Stomach (tissue), 9 donors: ENCODE data around the gene MAN1A1. TPM values are rescaled to one million over a fixed set of nuclear protein-coding genes. Genes with fewer than 3 reads are reported as not detected.
A peak's percentile ranks its signal among the peaks of the same experiment; 100 is the strongest.

ENCODE experiments used
- DNase-seq, 2 donors: peaks; one replicate each; pipeline versions ENCODE4 v3.0.0 to v3.0.0-alpha.2; 2013 to 2019
- H3K27ac ChIP-seq, 5 donors: fragments of 200-600 bp in 4 of 5; sonication (generic) in 4 of 5; one replicate each; pipeline ENCODE4 v1.5.1; 2013 to 2019; ENCODE audit warnings: mild to moderate bottlenecking in 1 of 5, moderate library complexity in 1 of 5
- H3K27me3 ChIP-seq, 3 donors: fragments of 200-600 bp; sonication (generic); one replicate each; pipeline ENCODE4 v1.5.1; 2017 to 2019; ENCODE audit warnings: mixed run types in 1 of 3
- H3K36me3 ChIP-seq, 4 donors: fragments of 200-600 bp; sonication (generic); 1 replicate in 3 of 4; 2 replicates in 1 of 4; pipeline ENCODE4 v1.5.1; 2016 to 2019
- H3K4me1 ChIP-seq, 4 donors: fragments of 200-600 bp; sonication (generic); one replicate each; pipeline ENCODE4 v1.5.1; 2016 to 2019
- H3K4me3 ChIP-seq, 4 donors: fragments of 200-600 bp; sonication (generic) in 3 of 4; one replicate each; pipeline ENCODE4 v1.5.1; 2016 to 2019; ENCODE audit warnings: mild to moderate bottlenecking in 1 of 4
- H3K9me3 ChIP-seq, 4 donors: fragments of 200-600 bp; sonication (generic); one replicate each; pipeline ENCODE4 v1.5.1; 2016 to 2019
- CTCF ChIP-seq, 7 experiments: fragments of 450-650 bp in 4 of 7; fragments of 200-600 bp in 3 of 7; sonication (generic) in 3 of 7; IDR thresholded peaks; one replicate each; pipeline ENCODE4 v1.5.1; 2016 to 2019; ENCODE audit warnings: antibody characterized with exemption in 7 of 7, control low read depth in 2 of 7, mild to moderate bottlenecking in 1 of 7
- EP300 ChIP-seq: sonication (generic); formaldehyde crosslinking; IDR thresholded peaks from one replicate; pipeline ENCODE4 v1.6.1; 2017; ENCODE audit warnings: antibody characterized with exemption
- POLR2A ChIP-seq, 4 donors: fragments of 450-650 bp; IDR thresholded peaks; one replicate each; pipeline ENCODE4 v1.6.1; 2016; ENCODE audit warnings: antibody characterized with exemption in 4 of 4, control low read depth in 2 of 4, mild to moderate bottlenecking in 1 of 4, moderate library complexity in 1 of 4
- POLR2AphosphoS5 ChIP-seq, 3 donors: sonication (generic); formaldehyde crosslinking; IDR thresholded peaks; one replicate each; pipeline ENCODE4 v1.6.1; 2016; ENCODE audit warnings: antibody characterized with exemption in 3 of 3
- WGBS, 5 donors: extraction: QIAGEN DNeasy Blood & Tissue Kit in 3 of 5; methylation state at CpG; one replicate each; pipeline versions ENCODE4 v1.1.5 to v1.1.7; 2013 to 2018; 5-methylcytosine and 5-hydroxymethylcytosine counted together
- intact Hi-C: fragments of 100-400 bp; cut with DNase I; formaldehyde crosslinking; loops from one replicate; pipeline ENCODE4 v1.15.1; 2023; ENCODE audit warnings: low total_unique reads
- polyA plus RNA-seq, 3 donors: library from polyadenylated mRNA; stranded (reverse); fragments of 200-250 nt; gene quantifications; one replicate each; pipeline ENCODE4 v1.2.3, GENCODE V29; 2013
- total RNA-seq, 5 donors: library from RNA; depleted of rRNA; stranded (reverse); fragments of >200 nt; gene quantifications; one replicate each; pipeline versions ENCODE4 v1.1.0 to v1.2.3, GENCODE V29; 2014 to 2016
- donor health status: healthy with polysubstance abuse.
- donor health status: Bipolar disorder and iron deficiency.
- donor health status: healthy.

Gene MAN1A1
- total and polyA plus RNA-seq, 8 donors = 8.0 to 132 (median 47.9) TPM

DNA sequence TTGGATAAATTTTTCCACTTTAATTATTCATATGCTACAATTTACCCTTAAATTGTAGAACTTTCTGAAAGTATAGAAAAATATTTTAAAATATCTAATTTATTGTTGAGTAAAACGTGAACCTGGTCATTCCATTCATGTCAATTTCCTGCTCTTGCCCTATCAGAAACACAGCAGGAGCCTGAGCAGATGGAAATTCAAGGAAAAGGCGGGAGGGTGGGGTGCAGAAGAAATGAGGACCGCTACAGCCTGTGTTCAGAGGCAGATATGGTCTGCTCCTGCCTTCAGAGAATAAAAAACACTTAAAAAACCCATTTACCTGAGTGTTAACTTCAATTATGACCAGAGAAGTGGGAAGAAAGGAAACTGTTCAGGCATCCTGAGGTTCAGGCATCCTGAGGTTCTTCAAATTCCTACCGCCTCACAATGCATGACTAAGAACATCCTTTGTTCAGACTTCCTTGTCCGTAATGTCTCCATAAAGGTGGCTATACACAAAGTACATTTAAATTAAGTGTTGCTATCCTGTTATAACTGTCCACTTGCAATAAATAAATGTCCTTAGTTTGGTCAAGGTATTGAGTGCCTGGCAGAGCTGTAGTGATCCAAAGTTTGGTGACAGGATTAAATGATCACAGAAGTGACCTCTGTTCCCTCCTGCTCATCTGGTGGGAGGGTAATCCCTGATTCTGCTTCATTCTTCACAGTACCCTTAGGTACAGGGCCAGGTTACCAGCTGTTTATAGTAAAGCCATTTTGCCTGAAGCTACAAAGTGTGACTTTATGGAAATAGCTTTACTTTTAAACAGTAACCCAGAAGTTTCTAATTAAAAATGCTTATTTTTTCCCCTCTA is 109.1 kb downstream of the MAN1A1 start:
- Histone ChIP-seq H3K27me3 (no peaks in the 10 kb centered on the region), H3K27ac (peak overlapping the region in 3 of 5 donors; percentile 34 to 45 (median 39)), H3K9me3 (no peaks in the 10 kb centered on the region), H3K4me1 (peaks cover 0 to 12% (median 6%) of the 10 kb centered on the region in 4 donors), H3K36me3 (peaks cover 0 to 12% (median 3%) of the 10 kb centered on the region in 4 donors), H3K4me3 (no peak overlapping the region)
- intact Hi-C loops = no loop called here
- 89 to 95% (median 90%) methylated on average over 5 of the region's 5 CpGs for WGBS, 5 donors
- no peak for DNase-seq
- TF ChIP-seq POLR2AphosphoS5 (IDR thresholded peaks at IDR 0.05) (no peak), POLR2A (IDR thresholded peaks at IDR 0.05) (no peak), CTCF (IDR thresholded peaks at IDR 0.05) (no peak), EP300 (no peak)

- no peak for DNase-seq
- Histone ChIP-seq H3K4me1 (peaks cover 0 to 22% (median 6%) of the 10 kb centered on the region in 4 donors), H3K9me3 (no peaks in the 10 kb centered on the region), H3K36me3 (peaks cover 0 to 14% (median 8%) of the 10 kb centered on the region in 4 donors), H3K27me3 (no peaks in the 10 kb centered on the region), H3K27ac (no peak overlapping the region), H3K4me3 (no peak overlapping the region)
- intact Hi-C loops = no loop called here
- TF ChIP-seq POLR2AphosphoS5 (IDR thresholded peaks at IDR 0.05) (no peak), CTCF (IDR thresholded peaks at IDR 0.05) (no peak), POLR2A (IDR thresholded peaks at IDR 0.05) (no peak), EP300 (no peak)
- 79 to 90% (median 87%) methylated on average over 7 of the region's 7 CpGs for WGBS, 5 donors
Measured at GRCh38 chr6:119237177-119237715, 112.3 kb downstream of the MAN1A1 start.

DNA sequence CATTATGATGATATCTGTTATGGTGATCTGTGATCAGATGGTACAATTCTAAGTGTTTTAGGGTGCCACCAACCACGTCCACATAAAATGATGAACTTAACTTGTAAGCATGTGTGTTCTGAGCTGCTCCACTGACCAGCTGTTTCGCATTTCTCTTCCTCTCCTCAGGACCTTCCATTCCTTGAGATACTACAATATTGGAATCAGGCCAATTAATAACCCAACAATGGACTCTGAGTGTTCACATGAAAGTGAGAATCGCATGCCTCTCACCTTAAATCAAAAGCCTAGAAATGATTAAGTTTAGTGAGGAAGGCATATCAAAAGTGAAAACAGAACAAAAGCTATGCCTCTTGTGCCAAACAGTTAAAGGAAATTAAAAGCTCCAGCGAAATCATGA is 114.6 kb downstream of the MAN1A1 start:
- H3K27me3 ChIP-seq = no peaks in the 10 kb centered on the region
- H3K9me3 ChIP-seq = no peaks in the 10 kb centered on the region
- H3K4me3 ChIP-seq = no peak overlapping the region
- peaks cover 0 to 10% (median 0%) of the 10 kb centered on the region in 4 donors for H3K4me1 ChIP-seq
- DNase-seq = no peak
- H3K36me3 ChIP-seq = peaks cover 0 to 19% (median 17%) of the 10 kb centered on the region in 4 donors
- H3K27ac ChIP-seq = no peak overlapping the region
- TF ChIP-seq POLR2A (IDR thresholded peaks at IDR 0.05) (no peak), CTCF (IDR thresholded peaks at IDR 0.05) (no peak), POLR2AphosphoS5 (IDR thresholded peaks at IDR 0.05) (no peak), EP300 (no peak)
- 31 to 65% (median 52%) methylated on average over 4 of the region's 4 CpGs for WGBS, 5 donors
- intact Hi-C loops = no loop called here

DNA sequence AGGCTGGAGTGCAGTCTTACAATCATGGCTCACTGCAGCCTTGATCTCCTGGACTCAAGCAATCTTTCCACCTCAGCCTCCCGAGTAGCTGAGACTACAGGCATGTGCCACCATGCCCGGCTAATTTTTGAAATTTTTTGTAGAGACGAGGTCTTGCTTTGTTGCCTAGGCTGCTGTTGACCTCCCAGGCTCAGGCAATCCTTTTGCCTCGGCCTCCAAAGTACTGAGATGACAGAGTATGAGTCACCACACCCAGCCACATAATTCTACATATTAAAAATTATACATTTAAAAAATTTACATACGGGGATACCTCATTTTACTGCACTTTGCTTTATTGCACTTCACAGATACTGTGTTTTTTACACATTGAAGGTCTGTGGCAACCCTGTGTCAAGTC is 115.1 kb downstream of the MAN1A1 start:
- no peaks in the 10 kb centered on the region for H3K27me3 ChIP-seq
- H3K4me1 ChIP-seq = peaks cover 0 to 10% (median 0%) of the 10 kb centered on the region in 4 donors
- H3K4me3 ChIP-seq = no peak overlapping the region
- no peak overlapping the region for H3K27ac ChIP-seq
- WGBS, 5 donors = 79 to 92% (median 89%) methylated on average over 5 of the region's 5 CpGs
- peaks cover 0 to 19% (median 17%) of the 10 kb centered on the region in 4 donors for H3K36me3 ChIP-seq
- intact Hi-C loops = no loop called here
- no peaks in the 10 kb centered on the region for H3K9me3 ChIP-seq
- TF ChIP-seq EP300 = no peak
- no peak for TF ChIP-seq POLR2AphosphoS5 (IDR thresholded peaks at IDR 0.05)
- no peak for TF ChIP-seq POLR2A (IDR thresholded peaks at IDR 0.05)
- no peak for TF ChIP-seq CTCF (IDR thresholded peaks at IDR 0.05)
- DNase-seq = no peak
